Erythroblast (primary cell): ENCODE results near the gene PCDHGA4.

Source experiments
- GATA1 ChIP-seq: IDR thresholded peaks from 2 replicates; pipeline ENCODE4 v1.6.1; 2011; ENCODE audit warnings: low read depth, mild to moderate bottlenecking, control low read depth, low read length, moderate library complexity
- POLR2A ChIP-seq: IDR thresholded peaks from 2 replicates; pipeline ENCODE4 v1.6.1; 2011; ENCODE audit warnings: mild to moderate bottlenecking, low read length

- no peak for TF ChIP-seq POLR2A
- no peak for TF ChIP-seq GATA1
Observed at GRCh38 chr5:141343953-141344463, 10.8 kb upstream of the PCDHGA4 start.
